Measurements from ENCODE around the gene UTS2R.

DNA sequence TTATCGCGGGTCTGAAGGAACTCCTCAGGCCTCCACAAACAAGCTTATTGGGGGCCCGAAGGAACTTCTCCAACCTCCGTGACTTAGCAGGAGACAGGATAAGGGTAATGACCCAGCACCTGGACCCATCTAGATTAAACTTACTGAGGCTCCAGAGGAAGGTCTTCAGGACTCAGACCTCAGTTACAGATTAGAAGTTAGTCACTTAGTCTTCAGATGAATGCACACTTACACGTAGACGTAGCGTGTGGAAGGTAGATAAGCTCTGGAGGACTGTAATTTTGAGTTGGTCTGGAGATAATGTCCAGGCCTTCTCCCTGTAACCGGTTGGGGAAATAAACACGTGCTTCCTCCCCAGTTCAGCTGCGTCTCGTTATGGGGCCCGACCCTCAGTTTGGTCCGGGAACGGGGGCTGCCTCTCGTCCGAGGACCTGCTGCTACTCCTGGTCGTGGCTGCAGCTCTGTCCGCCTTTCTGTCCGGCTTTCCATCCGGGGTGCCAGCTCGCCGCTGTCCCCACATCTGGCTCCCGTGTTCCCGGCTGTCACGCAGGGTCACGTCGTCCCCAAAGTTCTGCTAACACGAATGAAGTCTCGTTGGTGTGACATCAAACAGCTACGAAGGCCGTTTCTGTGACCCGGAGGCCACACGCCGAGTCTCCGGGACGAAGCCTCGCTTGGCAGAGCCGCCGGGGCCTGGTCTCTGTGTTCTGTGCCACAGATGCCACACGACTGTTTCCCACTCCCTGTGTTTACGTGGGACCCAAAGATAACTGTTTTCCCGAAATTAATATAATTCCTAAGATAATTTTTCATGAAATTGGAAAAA lies 26.2 kb upstream of the UTS2R start:
- TF ChIP-seq, protein P1, sequence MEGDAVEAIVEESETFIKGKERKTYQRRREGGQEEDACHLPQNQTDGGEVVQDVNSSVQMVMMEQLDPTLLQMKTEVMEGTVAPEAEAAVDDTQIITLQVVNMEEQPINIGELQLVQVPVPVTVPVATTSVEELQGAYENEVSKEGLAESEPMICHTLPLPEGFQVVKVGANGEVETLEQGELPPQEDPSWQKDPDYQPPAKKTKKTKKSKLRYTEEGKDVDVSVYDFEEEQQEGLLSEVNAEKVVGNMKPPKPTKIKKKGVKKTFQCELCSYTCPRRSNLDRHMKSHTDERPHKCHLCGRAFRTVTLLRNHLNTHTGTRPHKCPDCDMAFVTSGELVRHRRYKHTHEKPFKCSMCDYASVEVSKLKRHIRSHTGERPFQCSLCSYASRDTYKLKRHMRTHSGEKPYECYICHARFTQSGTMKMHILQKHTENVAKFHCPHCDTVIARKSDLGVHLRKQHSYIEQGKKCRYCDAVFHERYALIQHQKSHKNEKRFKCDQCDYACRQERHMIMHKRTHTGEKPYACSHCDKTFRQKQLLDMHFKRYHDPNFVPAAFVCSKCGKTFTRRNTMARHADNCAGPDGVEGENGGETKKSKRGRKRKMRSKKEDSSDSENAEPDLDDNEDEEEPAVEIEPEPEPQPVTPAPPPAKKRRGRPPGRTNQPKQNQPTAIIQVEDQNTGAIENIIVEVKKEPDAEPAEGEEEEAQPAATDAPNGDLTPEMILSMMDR (tag by site-specific recombination; IDR thresholded peaks at IDR 0.05) = no peak
- TF ChIP-seq, protein P2, sequence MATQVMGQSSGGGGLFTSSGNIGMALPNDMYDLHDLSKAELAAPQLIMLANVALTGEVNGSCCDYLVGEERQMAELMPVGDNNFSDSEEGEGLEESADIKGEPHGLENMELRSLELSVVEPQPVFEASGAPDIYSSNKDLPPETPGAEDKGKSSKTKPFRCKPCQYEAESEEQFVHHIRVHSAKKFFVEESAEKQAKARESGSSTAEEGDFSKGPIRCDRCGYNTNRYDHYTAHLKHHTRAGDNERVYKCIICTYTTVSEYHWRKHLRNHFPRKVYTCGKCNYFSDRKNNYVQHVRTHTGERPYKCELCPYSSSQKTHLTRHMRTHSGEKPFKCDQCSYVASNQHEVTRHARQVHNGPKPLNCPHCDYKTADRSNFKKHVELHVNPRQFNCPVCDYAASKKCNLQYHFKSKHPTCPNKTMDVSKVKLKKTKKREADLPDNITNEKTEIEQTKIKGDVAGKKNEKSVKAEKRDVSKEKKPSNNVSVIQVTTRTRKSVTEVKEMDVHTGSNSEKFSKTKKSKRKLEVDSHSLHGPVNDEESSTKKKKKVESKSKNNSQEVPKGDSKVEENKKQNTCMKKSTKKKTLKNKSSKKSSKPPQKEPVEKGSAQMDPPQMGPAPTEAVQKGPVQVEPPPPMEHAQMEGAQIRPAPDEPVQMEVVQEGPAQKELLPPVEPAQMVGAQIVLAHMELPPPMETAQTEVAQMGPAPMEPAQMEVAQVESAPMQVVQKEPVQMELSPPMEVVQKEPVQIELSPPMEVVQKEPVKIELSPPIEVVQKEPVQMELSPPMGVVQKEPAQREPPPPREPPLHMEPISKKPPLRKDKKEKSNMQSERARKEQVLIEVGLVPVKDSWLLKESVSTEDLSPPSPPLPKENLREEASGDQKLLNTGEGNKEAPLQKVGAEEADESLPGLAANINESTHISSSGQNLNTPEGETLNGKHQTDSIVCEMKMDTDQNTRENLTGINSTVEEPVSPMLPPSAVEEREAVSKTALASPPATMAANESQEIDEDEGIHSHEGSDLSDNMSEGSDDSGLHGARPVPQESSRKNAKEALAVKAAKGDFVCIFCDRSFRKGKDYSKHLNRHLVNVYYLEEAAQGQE (tag by site-specific recombination; IDR thresholded peaks at IDR 0.05) = no peak
- TF ChIP-seq, protein P3, sequence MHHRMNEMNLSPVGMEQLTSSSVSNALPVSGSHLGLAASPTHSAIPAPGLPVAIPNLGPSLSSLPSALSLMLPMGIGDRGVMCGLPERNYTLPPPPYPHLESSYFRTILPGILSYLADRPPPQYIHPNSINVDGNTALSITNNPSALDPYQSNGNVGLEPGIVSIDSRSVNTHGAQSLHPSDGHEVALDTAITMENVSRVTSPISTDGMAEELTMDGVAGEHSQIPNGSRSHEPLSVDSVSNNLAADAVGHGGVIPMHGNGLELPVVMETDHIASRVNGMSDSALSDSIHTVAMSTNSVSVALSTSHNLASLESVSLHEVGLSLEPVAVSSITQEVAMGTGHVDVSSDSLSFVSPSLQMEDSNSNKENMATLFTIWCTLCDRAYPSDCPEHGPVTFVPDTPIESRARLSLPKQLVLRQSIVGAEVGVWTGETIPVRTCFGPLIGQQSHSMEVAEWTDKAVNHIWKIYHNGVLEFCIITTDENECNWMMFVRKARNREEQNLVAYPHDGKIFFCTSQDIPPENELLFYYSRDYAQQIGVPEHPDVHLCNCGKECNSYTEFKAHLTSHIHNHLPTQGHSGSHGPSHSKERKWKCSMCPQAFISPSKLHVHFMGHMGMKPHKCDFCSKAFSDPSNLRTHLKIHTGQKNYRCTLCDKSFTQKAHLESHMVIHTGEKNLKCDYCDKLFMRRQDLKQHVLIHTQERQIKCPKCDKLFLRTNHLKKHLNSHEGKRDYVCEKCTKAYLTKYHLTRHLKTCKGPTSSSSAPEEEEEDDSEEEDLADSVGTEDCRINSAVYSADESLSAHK (tag by site-specific recombination; IDR thresholded peaks at IDR 0.05) = no peak
- TF ChIP-seq, protein P4, sequence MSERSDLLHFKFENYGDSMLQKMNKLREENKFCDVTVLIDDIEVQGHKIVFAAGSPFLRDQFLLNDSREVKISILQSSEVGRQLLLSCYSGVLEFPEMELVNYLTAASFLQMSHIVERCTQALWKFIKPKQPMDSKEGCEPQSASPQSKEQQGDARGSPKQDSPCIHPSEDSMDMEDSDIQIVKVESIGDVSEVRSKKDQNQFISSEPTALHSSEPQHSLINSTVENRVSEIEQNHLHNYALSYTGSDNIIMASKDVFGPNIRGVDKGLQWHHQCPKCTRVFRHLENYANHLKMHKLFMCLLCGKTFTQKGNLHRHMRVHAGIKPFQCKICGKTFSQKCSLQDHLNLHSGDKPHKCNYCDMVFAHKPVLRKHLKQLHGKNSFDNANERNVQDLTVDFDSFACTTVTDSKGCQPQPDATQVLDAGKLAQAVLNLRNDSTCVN (tag by site-specific recombination; optimal IDR thresholded peaks at IDR 0.05) = no peak
- TF ChIP-seq ZNF121 (tag by site-specific recombination; IDR thresholded peaks at IDR 0.05) (no peak), ZNF623 (tag by site-specific recombination; IDR thresholded peaks at IDR 0.05) (no peak), ZNF660 (tag by site-specific recombination; IDR thresholded peaks at IDR 0.05) (no peak), HOXA7 (CRISPR knock-in tag; IDR thresholded peaks at IDR 0.05; ENCODE audit: borderline replicate concordance) (no peak)
- TF ChIP-seq, protein P5, sequence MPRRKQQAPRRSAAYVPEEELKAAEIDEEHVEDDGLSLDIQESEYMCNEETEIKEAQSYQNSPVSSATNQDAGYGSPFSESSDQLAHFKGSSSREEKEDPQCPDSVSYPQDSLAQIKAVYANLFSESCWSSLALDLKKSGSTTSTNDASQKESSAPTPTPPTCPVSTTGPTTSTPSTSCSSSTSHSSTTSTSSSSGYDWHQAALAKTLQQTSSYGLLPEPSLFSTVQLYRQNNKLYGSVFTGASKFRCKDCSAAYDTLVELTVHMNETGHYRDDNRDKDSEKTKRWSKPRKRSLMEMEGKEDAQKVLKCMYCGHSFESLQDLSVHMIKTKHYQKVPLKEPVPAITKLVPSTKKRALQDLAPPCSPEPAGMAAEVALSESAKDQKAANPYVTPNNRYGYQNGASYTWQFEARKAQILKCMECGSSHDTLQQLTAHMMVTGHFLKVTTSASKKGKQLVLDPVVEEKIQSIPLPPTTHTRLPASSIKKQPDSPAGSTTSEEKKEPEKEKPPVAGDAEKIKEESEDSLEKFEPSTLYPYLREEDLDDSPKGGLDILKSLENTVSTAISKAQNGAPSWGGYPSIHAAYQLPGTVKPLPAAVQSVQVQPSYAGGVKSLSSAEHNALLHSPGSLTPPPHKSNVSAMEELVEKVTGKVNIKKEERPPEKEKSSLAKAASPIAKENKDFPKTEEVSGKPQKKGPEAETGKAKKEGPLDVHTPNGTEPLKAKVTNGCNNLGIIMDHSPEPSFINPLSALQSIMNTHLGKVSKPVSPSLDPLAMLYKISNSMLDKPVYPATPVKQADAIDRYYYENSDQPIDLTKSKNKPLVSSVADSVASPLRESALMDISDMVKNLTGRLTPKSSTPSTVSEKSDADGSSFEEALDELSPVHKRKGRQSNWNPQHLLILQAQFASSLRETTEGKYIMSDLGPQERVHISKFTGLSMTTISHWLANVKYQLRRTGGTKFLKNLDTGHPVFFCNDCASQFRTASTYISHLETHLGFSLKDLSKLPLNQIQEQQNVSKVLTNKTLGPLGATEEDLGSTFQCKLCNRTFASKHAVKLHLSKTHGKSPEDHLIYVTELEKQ (tag by site-specific recombination; IDR thresholded peaks at IDR 0.05; ENCODE audit: borderline replicate concordance) = no peak
